GM12878 (cell line): ENCODE measurements around the gene CYTL1. TPM values are rescaled to one million over a fixed set of nuclear protein-coding genes. Genes with fewer than 3 reads are reported as not detected.

Experiments
- ATAC-seq: fragments of 200-7000 bp; cut with Tn5 transposase; 3 replicates; pipeline ENCODE4 v1.9.1; 2020; ENCODE audit warnings: mild to moderate bottlenecking, moderate library complexity
- BruUV-seq: library from RNA; stranded (reverse); fragments of 400-500 nt; replicated peaks from 2 replicates; lab custom pipeline; 2021; lab: Mats Ljungman, UMichigan
- CTCF ChIA-PET: fragments of 300-600 bp; sonication (Branson Sonifier 250); formaldehyde crosslinking; extraction: SDS; loops from one replicate; lab custom pipeline; 2021; ENCODE audit warnings: inconsistent platforms; lab: Yijun Ruan, JAX
- POLR2A ChIA-PET: fragments of 350-600 bp; formaldehyde crosslinking; extraction: SDS; loops from one replicate; lab custom pipeline; 2021; ENCODE audit warnings: inconsistent platforms; lab: Charles Lee
- RAD21 ChIA-PET: fragments of 300-600 bp; sonication (Branson Sonifier 250); formaldehyde crosslinking; loops from one replicate; lab custom pipeline; 2023; ENCODE audit warnings: antibody characterized with exemption; ENCODE audit not compliant: unreplicated experiment; lab: Charles Lee
- SMC1A ChIA-PET: fragments of 300-600 bp; sonication (Branson Sonifier 250); formaldehyde crosslinking; loops from one replicate; lab custom pipeline; 2023; ENCODE audit not compliant: unreplicated experiment, uncharacterized antibody; lab: Charles Lee
- DNase-seq: peaks from one replicate; pipeline ENCODE4 v3.0.0-alpha.2; 2011; ENCODE audit warnings: low read depth, low spot score
- FAIRE-seq: peaks from 3 replicates; lab custom pipeline; 2011; peaks lifted over from hg19 to GRCh38; lab: Jason Lieb, UNC
- H2AFZ ChIP-seq: 2 replicates; pipeline ENCODE4 v1.6.0; 2011; ENCODE audit warnings: low read depth, low read length, control low read depth; ENCODE audit not compliant: control insufficient read depth
- H3K27ac ChIP-seq: 2 replicates; pipeline ENCODE4 v1.5.1; 2011; ENCODE audit warnings: control low read depth; ENCODE audit not compliant: control insufficient read depth, insufficient read depth
- H3K27me3 ChIP-seq, 2 experiments: replicated peaks in 1 of 2; 2 replicates each; pipeline versions ENCODE4 v1.6.0 to v1.6.1; 2011; ENCODE audit warnings: low read length in 1 of 2; ENCODE audit not compliant: control insufficient read depth in 2 of 2, insufficient read depth in 2 of 2
- H3K36me3 ChIP-seq, 2 experiments: 2 replicates each; pipeline ENCODE4 v1.5.1; 2011; ENCODE audit warnings: low read length in 1 of 2; ENCODE audit not compliant: control insufficient read depth in 2 of 2, insufficient read depth in 2 of 2
- H3K4me1 ChIP-seq: 2 replicates; pipeline ENCODE4 v1.6.1; 2011; ENCODE audit warnings: mild to moderate bottlenecking, low read length, moderate library complexity, mixed read lengths; ENCODE audit not compliant: control insufficient read depth, insufficient read depth
- H3K4me2 ChIP-seq: 2 replicates; pipeline ENCODE4 v1.6.0; 2011; ENCODE audit warnings: control low read depth; ENCODE audit not compliant: control insufficient read depth, insufficient read depth
- H3K4me3 ChIP-seq: fragments of 200-600 bp; sonication (generic); 2 replicates; pipeline ENCODE4 v1.5.1; 2016
- H3K79me2 ChIP-seq: 2 replicates; pipeline ENCODE4 v1.6.0; 2011; ENCODE audit warnings: low read length; ENCODE audit not compliant: control insufficient read depth, insufficient read depth
- H3K9ac ChIP-seq: 2 replicates; pipeline ENCODE4 v1.8.0; 2011; ENCODE audit warnings: low read length, control low read depth, mixed read lengths; ENCODE audit not compliant: control insufficient read depth, insufficient read depth
- H3K9me3 ChIP-seq: replicated peaks from 3 replicates; pipeline ENCODE4 v1.5.1; 2011; ENCODE audit warnings: mild to moderate bottlenecking, low read length; ENCODE audit not compliant: control insufficient read depth, insufficient read depth
- H4K20me1 ChIP-seq: 2 replicates; pipeline ENCODE4 v1.6.0; 2011; ENCODE audit not compliant: control insufficient read depth, insufficient read depth
- EED ChIP-seq: sonication (generic); IDR thresholded peaks from 2 replicates; pipeline ENCODE4 v1.6.1; 2016; ENCODE audit warnings: antibody characterized with exemption, low read depth
- KAT2A ChIP-seq: conservative IDR thresholded peaks from 2 replicates; pipeline ENCODE4 v1.6.1; 2011; ENCODE audit warnings: low read depth, low read length; ENCODE audit not compliant: control insufficient read depth
- MXI1 ChIP-seq: fragments of 150-350 bp; IDR thresholded peaks from 2 replicates; pipeline ENCODE4 v1.6.1; 2011; ENCODE audit warnings: low read depth, mild to moderate bottlenecking, inconsistent platforms, low read length, improper control_type of control experiment
- NFYB ChIP-seq: IDR thresholded peaks from 2 replicates; pipeline ENCODE4 v1.6.1; 2011; ENCODE audit warnings: low read depth, mild to moderate bottlenecking, low read length, improper control_type of control experiment, moderate library complexity; ENCODE audit not compliant: insufficient read depth
- PAX5 ChIP-seq: IDR thresholded peaks from 2 replicates; pipeline ENCODE4 v1.6.1; 2011; ENCODE audit warnings: low read depth, low read length, borderline replicate concordance
- RCOR1 ChIP-seq: conservative IDR thresholded peaks from 2 replicates; pipeline ENCODE4 v1.6.1; 2012; ENCODE audit warnings: low read depth, low read length, improper control_type of control experiment
- SMAD5 ChIP-seq: IDR thresholded peaks from 2 replicates; pipeline ENCODE4 v1.6.1; 2016; ENCODE audit warnings: antibody characterized with exemption, low read depth
- SP1 ChIP-seq: IDR thresholded peaks from one replicate; pipeline ENCODE4 v1.6.1; 2011; ENCODE audit warnings: low read depth, low read length
- TCF7 ChIP-seq: IDR thresholded peaks from 2 replicates; pipeline ENCODE4 v1.6.1; 2014; ENCODE audit warnings: antibody characterized with exemption, borderline replicate concordance
- WGBS: methylation state at CpG from one replicate; pipeline ENCODE4 v1.1.6; 2016; ENCODE audit warnings: low lambda C conversion rate; ENCODE audit not compliant: insufficient replicate concordance, insufficient coverage; ENCODE audit errors: missing lambda C conversion rate; 5-methylcytosine and 5-hydroxymethylcytosine counted together
- in situ Hi-C: fragments of 300-500 bp; cut with MboI; formaldehyde crosslinking; loops from 9 replicates; pipeline ENCODE4 v1.14.3; 2018; ENCODE audit warnings: mixed read lengths
- intact Hi-C: fragments of 100-400 bp; cut with micrococcal nuclease; formaldehyde crosslinking; loops from one replicate; pipeline ENCODE4 v1.14.2; 2022; ENCODE audit not compliant: unreplicated experiment
- polyA plus RNA-seq, 11 experiments: library from polyadenylated mRNA; depleted of rRNA in 4 of 11; unstranded in 6 of 11; stranded (reverse) in 5 of 11; fragments of >200 nt; fragmentation: Nextera tagmentation in 4 of 11; fragmentation: Illumina TruSeq in 1 of 11; extraction: Ambion mirVana in 4 of 11; extraction: Trizol in 1 of 11; gene quantifications; 1 replicate in 1 of 11; 2 replicates in 10 of 11; pipeline versions ENCODE4 v1.2.1 to v1.2.3, GENCODE V29; 2011 to 2016; ENCODE audit warnings: inconsistent platforms in 2 of 11, missing spikeins in 2 of 11, low read depth in 1 of 11
- total RNA-seq, 4 experiments: library from RNA; depleted of rRNA in 3 of 4; stranded (reverse); fragments of >200 nt in 3 of 4; fragmentation: Illumina TruSeq in 1 of 4; extraction: Trizol in 1 of 4; gene quantifications; 2 replicates each; pipeline versions ENCODE4 v1.2.1 to v1.2.3, GENCODE V29; 2013 to 2021
- TF ChIP-seq, protein P1 (sequence below): fragments of 150-350 bp; IDR thresholded peaks from 2 replicates; pipeline ENCODE4 v1.6.1; 2014; ENCODE audit warnings: mild to moderate bottlenecking, low read depth, low read length
- TF ChIP-seq, protein P2 (sequence below), 3 experiments: IDR thresholded peaks in 2 of 3; conservative IDR thresholded peaks in 1 of 3; 2 replicates each; pipeline ENCODE4 v1.5.1; 2011; ENCODE audit warnings: low read depth in 3 of 3, low read length in 3 of 3, mild to moderate bottlenecking in 3 of 3, control low read depth in 2 of 3, moderate library complexity in 2 of 3, inconsistent platforms in 1 of 3, mixed read lengths in 1 of 3; ENCODE audit not compliant: control insufficient read depth in 2 of 3, insufficient read depth in 1 of 3; ENCODE audit errors: extremely low read depth in 1 of 3
- TF ChIP-seq, protein P3 (sequence below): fragments of 450-650 bp; IDR thresholded peaks from 2 replicates; pipeline ENCODE4 v1.6.1; 2017; ENCODE audit warnings: low read depth, mild to moderate bottlenecking, moderate library complexity
- TF ChIP-seq, protein P4 (sequence below): IDR thresholded peaks from 2 replicates; pipeline ENCODE4 v1.6.1; 2011; ENCODE audit warnings: low read depth, mild to moderate bottlenecking, low read length, moderate library complexity, borderline replicate concordance; ENCODE audit errors: extremely low read depth
- TF ChIP-seq, protein P5 (sequence below): IDR thresholded peaks from 2 replicates; pipeline ENCODE4 v1.6.1; 2011; ENCODE audit warnings: borderline replicate concordance, low read depth, mild to moderate bottlenecking, moderate library complexity, low read length; ENCODE audit not compliant: insufficient read depth, poor library complexity, severe bottlenecking

CYTL1 gene
- total and polyA plus RNA-seq, 10 of the 15 experiments (the other 5 are each of a cell fraction or from before 2014, with no cell fraction given) = not detected

DNA sequence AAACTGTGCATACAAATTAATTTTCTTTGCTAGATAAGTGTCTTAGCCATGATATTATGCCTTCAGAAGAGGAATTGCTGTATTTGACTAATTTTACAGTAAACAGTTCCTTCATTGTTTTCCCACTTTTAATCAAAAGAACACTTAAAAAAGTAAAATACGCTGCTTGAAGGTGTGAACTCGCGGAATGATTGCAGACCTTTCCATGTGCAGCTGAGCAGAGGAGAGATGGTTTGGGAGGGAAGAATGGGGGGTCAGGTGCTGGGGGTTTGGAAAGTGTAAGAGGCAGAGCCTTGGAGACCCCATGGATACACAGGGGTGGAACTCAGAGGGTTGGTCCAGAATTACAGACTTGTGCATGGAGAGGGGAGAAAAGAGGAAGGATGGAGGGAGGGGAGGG, 15.3 kb downstream of the CYTL1 start (continued):
- TF ChIP-seq, protein P1, sequence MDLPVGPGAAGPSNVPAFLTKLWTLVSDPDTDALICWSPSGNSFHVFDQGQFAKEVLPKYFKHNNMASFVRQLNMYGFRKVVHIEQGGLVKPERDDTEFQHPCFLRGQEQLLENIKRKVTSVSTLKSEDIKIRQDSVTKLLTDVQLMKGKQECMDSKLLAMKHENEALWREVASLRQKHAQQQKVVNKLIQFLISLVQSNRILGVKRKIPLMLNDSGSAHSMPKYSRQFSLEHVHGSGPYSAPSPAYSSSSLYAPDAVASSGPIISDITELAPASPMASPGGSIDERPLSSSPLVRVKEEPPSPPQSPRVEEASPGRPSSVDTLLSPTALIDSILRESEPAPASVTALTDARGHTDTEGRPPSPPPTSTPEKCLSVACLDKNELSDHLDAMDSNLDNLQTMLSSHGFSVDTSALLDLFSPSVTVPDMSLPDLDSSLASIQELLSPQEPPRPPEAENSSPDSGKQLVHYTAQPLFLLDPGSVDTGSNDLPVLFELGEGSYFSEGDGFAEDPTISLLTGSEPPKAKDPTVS = no peak
- TF ChIP-seq NFYB (no peak), KAT2A (no peak), MXI1 (no peak), SMAD5 (no peak)
- TF ChIP-seq, protein P2, sequence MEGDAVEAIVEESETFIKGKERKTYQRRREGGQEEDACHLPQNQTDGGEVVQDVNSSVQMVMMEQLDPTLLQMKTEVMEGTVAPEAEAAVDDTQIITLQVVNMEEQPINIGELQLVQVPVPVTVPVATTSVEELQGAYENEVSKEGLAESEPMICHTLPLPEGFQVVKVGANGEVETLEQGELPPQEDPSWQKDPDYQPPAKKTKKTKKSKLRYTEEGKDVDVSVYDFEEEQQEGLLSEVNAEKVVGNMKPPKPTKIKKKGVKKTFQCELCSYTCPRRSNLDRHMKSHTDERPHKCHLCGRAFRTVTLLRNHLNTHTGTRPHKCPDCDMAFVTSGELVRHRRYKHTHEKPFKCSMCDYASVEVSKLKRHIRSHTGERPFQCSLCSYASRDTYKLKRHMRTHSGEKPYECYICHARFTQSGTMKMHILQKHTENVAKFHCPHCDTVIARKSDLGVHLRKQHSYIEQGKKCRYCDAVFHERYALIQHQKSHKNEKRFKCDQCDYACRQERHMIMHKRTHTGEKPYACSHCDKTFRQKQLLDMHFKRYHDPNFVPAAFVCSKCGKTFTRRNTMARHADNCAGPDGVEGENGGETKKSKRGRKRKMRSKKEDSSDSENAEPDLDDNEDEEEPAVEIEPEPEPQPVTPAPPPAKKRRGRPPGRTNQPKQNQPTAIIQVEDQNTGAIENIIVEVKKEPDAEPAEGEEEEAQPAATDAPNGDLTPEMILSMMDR (IDR thresholded peaks at IDR 0.05 in 2 of 3, conservative IDR thresholded peaks at IDR 0.05 in 1 of 3; ENCODE audit: control insufficient read depth in 2 of 3, extremely low read depth in 1 of 3, insufficient read depth in 1 of 3, low read depth in 3 of 3, low read length in 3 of 3) = no peak

DNA sequence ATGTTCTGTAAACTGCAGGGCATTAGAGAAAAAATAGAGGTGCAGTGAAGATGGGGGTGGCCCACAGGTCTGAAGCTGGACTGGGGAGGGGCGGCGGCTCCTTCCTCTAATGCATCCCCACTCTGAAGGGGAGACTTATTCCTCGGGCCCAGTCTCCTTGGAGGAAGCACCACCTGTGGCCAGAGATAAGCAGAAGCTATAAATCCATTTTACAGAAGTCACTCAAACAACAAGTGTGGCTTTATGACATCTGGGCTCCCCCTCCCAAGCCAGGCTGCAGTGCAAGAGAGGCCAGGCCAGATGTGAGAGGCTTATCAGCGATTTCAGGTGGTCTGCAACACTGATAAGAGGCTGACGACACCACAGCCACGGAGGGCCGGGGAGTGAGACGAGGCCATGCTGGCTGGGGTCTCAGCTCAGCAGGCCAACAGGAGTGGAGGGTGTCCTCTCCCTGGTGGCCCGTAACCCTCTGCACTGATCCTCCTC, 15.8 kb downstream of the CYTL1 start:
- ATAC-seq (no peak), DNase-seq (no peak), FAIRE-seq (no peak)
- TF ChIP-seq SP1 (no peak), TCF7 (no peak), EED (no peak), PAX5 (no peak), RCOR1 (no peak)
- TF ChIP-seq, protein P3, sequence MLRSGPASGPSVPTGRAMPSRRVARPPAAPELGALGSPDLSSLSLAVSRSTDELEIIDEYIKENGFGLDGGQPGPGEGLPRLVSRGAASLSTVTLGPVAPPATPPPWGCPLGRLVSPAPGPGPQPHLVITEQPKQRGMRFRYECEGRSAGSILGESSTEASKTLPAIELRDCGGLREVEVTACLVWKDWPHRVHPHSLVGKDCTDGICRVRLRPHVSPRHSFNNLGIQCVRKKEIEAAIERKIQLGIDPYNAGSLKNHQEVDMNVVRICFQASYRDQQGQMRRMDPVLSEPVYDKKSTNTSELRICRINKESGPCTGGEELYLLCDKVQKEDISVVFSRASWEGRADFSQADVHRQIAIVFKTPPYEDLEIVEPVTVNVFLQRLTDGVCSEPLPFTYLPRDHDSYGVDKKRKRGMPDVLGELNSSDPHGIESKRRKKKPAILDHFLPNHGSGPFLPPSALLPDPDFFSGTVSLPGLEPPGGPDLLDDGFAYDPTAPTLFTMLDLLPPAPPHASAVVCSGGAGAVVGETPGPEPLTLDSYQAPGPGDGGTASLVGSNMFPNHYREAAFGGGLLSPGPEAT = no peak
- TF ChIP-seq, protein P4, sequence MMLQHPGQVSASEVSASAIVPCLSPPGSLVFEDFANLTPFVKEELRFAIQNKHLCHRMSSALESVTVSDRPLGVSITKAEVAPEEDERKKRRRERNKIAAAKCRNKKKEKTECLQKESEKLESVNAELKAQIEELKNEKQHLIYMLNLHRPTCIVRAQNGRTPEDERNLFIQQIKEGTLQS = no peak
- TF ChIP-seq, protein P5, sequence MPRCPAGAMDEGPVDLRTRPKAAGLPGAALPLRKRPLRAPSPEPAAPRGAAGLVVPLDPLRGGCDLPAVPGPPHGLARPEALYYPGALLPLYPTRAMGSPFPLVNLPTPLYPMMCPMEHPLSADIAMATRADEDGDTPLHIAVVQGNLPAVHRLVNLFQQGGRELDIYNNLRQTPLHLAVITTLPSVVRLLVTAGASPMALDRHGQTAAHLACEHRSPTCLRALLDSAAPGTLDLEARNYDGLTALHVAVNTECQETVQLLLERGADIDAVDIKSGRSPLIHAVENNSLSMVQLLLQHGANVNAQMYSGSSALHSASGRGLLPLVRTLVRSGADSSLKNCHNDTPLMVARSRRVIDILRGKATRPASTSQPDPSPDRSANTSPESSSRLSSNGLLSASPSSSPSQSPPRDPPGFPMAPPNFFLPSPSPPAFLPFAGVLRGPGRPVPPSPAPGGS = no peak
- SMC1A ChIA-PET = no interaction called here
- CTCF ChIA-PET = no interaction called here
- Histone ChIP-seq H2AFZ (no peak overlapping the region), H3K27me3 (no peaks in the 10 kb centered on the region; a peak in 1 of 4 replicates), H3K36me3 (no peaks in the 10 kb centered on the region), H3K79me2 (no peaks in the 10 kb centered on the region), H3K9me3 (no peaks in the 10 kb centered on the region), H3K9ac (no peak overlapping the region), H3K27ac (no peak overlapping the region), H3K4me2 (no peak overlapping the region), H4K20me1 (no peaks in the 10 kb centered on the region), H3K4me3 (no peak overlapping the region), H3K4me1 (no peaks in the 10 kb centered on the region)
- POLR2A ChIA-PET = no interaction called here
- in situ Hi-C loops = no loop called here
- WGBS = 10% methylated on average over 9 of the region's 9 CpGs
- intact Hi-C loops = no loop called here
- RAD21 ChIA-PET = no interaction called here
- no TSS peak for BruUV-seq
